Activated naive CD4-positive, alpha-beta T cell treated with anti-CD3 and anti-CD28 coated beads, Interleukin-2, amount 50 U/mL, for 24 hours (primary cell): Measurements from ENCODE around the gene FOXP1.

Source experiments
- H3K27ac Mint-ChIP-seq: one replicate; pipeline ENCODE4 v1.8.0; 2021; ENCODE audit warnings: mild to moderate bottlenecking, mixed read lengths
- H3K27me3 Mint-ChIP-seq: one replicate; pipeline ENCODE4 v1.8.0; 2021; ENCODE audit warnings: mixed read lengths
- H3K36me3 Mint-ChIP-seq: one replicate; pipeline ENCODE4 v1.8.0; 2021; ENCODE audit warnings: mixed read lengths
- H3K4me1 Mint-ChIP-seq: one replicate; pipeline ENCODE4 v1.8.0; 2021; ENCODE audit warnings: mixed read lengths
- H3K4me3 Mint-ChIP-seq: one replicate; pipeline ENCODE4 v1.8.0; 2021; ENCODE audit warnings: mild to moderate bottlenecking, mixed read lengths
- H3K9me3 Mint-ChIP-seq: one replicate; pipeline ENCODE4 v1.8.0; 2021; ENCODE audit warnings: mixed read lengths

FOXP1 gene

GRCh38 chr3:71054312-71054711 is 529.2 kb downstream of the FOXP1 start:
- Mint-ChIP-seq H3K9me3 (no peaks in the 10 kb centered on the region), H3K4me1 (peaks cover 100% of the 10 kb centered on the region), H3K36me3 (peaks cover 53% of the 10 kb centered on the region), H3K4me3 (no peak overlapping the region), H3K27me3 (no peaks in the 10 kb centered on the region), H3K27ac (no peak overlapping the region)

- Mint-ChIP-seq H3K27me3 (no peaks in the 10 kb centered on the region), H3K9me3 (no peaks in the 10 kb centered on the region), H3K27ac (no peak overlapping the region), H3K36me3 (peaks cover 54% of the 10 kb centered on the region), H3K4me3 (peak overlapping the region; percentile 66), H3K4me1 (peaks cover 100% of the 10 kb centered on the region)
Observed at GRCh38 chr3:71053495-71053894, 530.0 kb downstream of the FOXP1 start.

GRCh38 chr3:71052716-71053115 is 530.8 kb downstream of the FOXP1 start:
- no peak overlapping the region for H3K27ac Mint-ChIP-seq
- H3K4me1 Mint-ChIP-seq = peaks cover 100% of the 10 kb centered on the region
- no peaks in the 10 kb centered on the region for H3K27me3 Mint-ChIP-seq
- H3K4me3 Mint-ChIP-seq = peak overlapping the region; percentile 66
- no peaks in the 10 kb centered on the region for H3K9me3 Mint-ChIP-seq
- H3K36me3 Mint-ChIP-seq = peaks cover 60% of the 10 kb centered on the region

- Mint-ChIP-seq H3K36me3 (peaks cover 63% of the 10 kb centered on the region), H3K27ac (no peak overlapping the region), H3K4me1 (peaks cover 100% of the 10 kb centered on the region), H3K27me3 (no peaks in the 10 kb centered on the region), H3K4me3 (peak overlapping the region; percentile 74), H3K9me3 (no peaks in the 10 kb centered on the region)
Observed at GRCh38 chr3:71051893-71052687, 531.4 kb downstream of the FOXP1 start.

- no peaks in the 10 kb centered on the region for H3K9me3 Mint-ChIP-seq
- H3K4me3 Mint-ChIP-seq = peak overlapping the region; percentile 74
- peaks cover 100% of the 10 kb centered on the region for H3K4me1 Mint-ChIP-seq
- peaks cover 63% of the 10 kb centered on the region for H3K36me3 Mint-ChIP-seq
- no peak overlapping the region for H3K27ac Mint-ChIP-seq
- H3K27me3 Mint-ChIP-seq = no peaks in the 10 kb centered on the region
Observed at GRCh38 chr3:71051259-71051595, 532.3 kb downstream of the FOXP1 start.

GRCh38 chr3:71050538-71051258 is 532.8 kb downstream of the FOXP1 start:
- Mint-ChIP-seq H3K36me3 (peaks cover 65% of the 10 kb centered on the region), H3K4me1 (peaks cover 100% of the 10 kb centered on the region), H3K27ac (no peak overlapping the region), H3K4me3 (peak overlapping the region; percentile 74), H3K27me3 (no peaks in the 10 kb centered on the region), H3K9me3 (no peaks in the 10 kb centered on the region)

- Mint-ChIP-seq H3K36me3 (peaks cover 66% of the 10 kb centered on the region), H3K4me1 (peaks cover 100% of the 10 kb centered on the region), H3K27ac (no peak overlapping the region), H3K27me3 (no peaks in the 10 kb centered on the region), H3K4me3 (peak overlapping the region; percentile 74), H3K9me3 (no peaks in the 10 kb centered on the region)
Observed at GRCh38 chr3:71050166-71050537, 533.4 kb downstream of the FOXP1 start.

- peaks cover 100% of the 10 kb centered on the region for H3K4me1 Mint-ChIP-seq
- H3K36me3 Mint-ChIP-seq = peaks cover 64% of the 10 kb centered on the region
Observed at GRCh38 chr3:71048948-71049347, 534.6 kb downstream of the FOXP1 start.

GRCh38 chr3:71047616-71048531 is 535.7 kb downstream of the FOXP1 start:
- H3K27ac Mint-ChIP-seq = peak overlapping the region; percentile 93
- peak overlapping the region; percentile 68 for H3K4me3 Mint-ChIP-seq
- no peaks in the 10 kb centered on the region for H3K27me3 Mint-ChIP-seq
- no peaks in the 10 kb centered on the region for H3K9me3 Mint-ChIP-seq
- peaks cover 60% of the 10 kb centered on the region for H3K36me3 Mint-ChIP-seq
- H3K4me1 Mint-ChIP-seq = peaks cover 97% of the 10 kb centered on the region

More at GRCh38 chr3:71048948-71049347, 534.6 kb downstream of the FOXP1 start:
- Mint-ChIP-seq H3K9me3 (no peaks in the 10 kb centered on the region), H3K27me3 (no peaks in the 10 kb centered on the region), H3K4me3 (peak overlapping the region; percentile 79), H3K27ac (no peak overlapping the region)

GRCh38 chr3:71046791-71047190 is 536.7 kb downstream of the FOXP1 start:
- Mint-ChIP-seq H3K36me3 (peaks cover 59% of the 10 kb centered on the region), H3K27me3 (no peaks in the 10 kb centered on the region), H3K4me1 (peaks cover 96% of the 10 kb centered on the region), H3K27ac (peak overlapping the region; percentile 93), H3K9me3 (no peaks in the 10 kb centered on the region), H3K4me3 (peak overlapping the region; percentile 68)

GRCh38 chr3:71045917-71046282 is 537.6 kb downstream of the FOXP1 start:
- Mint-ChIP-seq H3K9me3 (no peaks in the 10 kb centered on the region), H3K27me3 (no peaks in the 10 kb centered on the region), H3K4me3 (peak overlapping the region; percentile 64), H3K36me3 (peaks cover 58% of the 10 kb centered on the region), H3K27ac (peak overlapping the region; percentile 93), H3K4me1 (peaks cover 96% of the 10 kb centered on the region)

GRCh38 chr3:71045212-71045916 is 538.2 kb downstream of the FOXP1 start:
- Mint-ChIP-seq H3K27ac (peak overlapping the region; percentile 93), H3K4me1 (peaks cover 96% of the 10 kb centered on the region), H3K4me3 (peak overlapping the region; percentile 64), H3K9me3 (no peaks in the 10 kb centered on the region), H3K27me3 (no peaks in the 10 kb centered on the region), H3K36me3 (peaks cover 59% of the 10 kb centered on the region)

- Mint-ChIP-seq H3K36me3 (peaks cover 57% of the 10 kb centered on the region), H3K4me3 (no peak overlapping the region), H3K27me3 (no peaks in the 10 kb centered on the region), H3K4me1 (peaks cover 94% of the 10 kb centered on the region), H3K27ac (peak overlapping the region; percentile 13), H3K9me3 (no peaks in the 10 kb centered on the region)
Observed at GRCh38 chr3:71042759-71043158, 540.8 kb downstream of the FOXP1 start.

- Mint-ChIP-seq H3K9me3 (no peaks in the 10 kb centered on the region), H3K4me1 (peaks cover 94% of the 10 kb centered on the region), H3K27me3 (no peaks in the 10 kb centered on the region), H3K27ac (peak overlapping the region; percentile 42), H3K36me3 (peaks cover 63% of the 10 kb centered on the region), H3K4me3 (peak overlapping the region; percentile 49)
Observed at GRCh38 chr3:71041371-71041770, 542.2 kb downstream of the FOXP1 start.

GRCh38 chr3:71039332-71039731 is 544.2 kb downstream of the FOXP1 start:
- H3K27ac Mint-ChIP-seq = peak overlapping the region; percentile 33
- peak overlapping the region; percentile 11 for H3K4me3 Mint-ChIP-seq
- H3K4me1 Mint-ChIP-seq = peaks cover 94% of the 10 kb centered on the region
- no peaks in the 10 kb centered on the region for H3K9me3 Mint-ChIP-seq
- peaks cover 53% of the 10 kb centered on the region for H3K36me3 Mint-ChIP-seq
- no peaks in the 10 kb centered on the region for H3K27me3 Mint-ChIP-seq
